Left ventricle myocardium inferior (tissue), 1 donor: ENCODE results near the gene CPT1C. TPM values are rescaled to one million over a fixed set of nuclear protein-coding genes. Genes with fewer than 3 reads are reported as not detected.

Source experiments
- DNase-seq: peaks from one replicate; pipeline ENCODE4 v3.0.0-alpha.2; 2020
- H3K27ac ChIP-seq: fragments of 200-600 bp; replicated peaks from 2 replicates; pipeline ENCODE4 v1.8.0; 2021
- H3K27me3 ChIP-seq: fragments of 200-600 bp; 2 replicates; pipeline ENCODE4 v1.8.0; 2021; ENCODE audit warnings: low read depth
- H3K36me3 ChIP-seq: fragments of 200-600 bp; 2 replicates; pipeline ENCODE4 v1.8.0; 2021
- H3K4me1 ChIP-seq: fragments of 200-600 bp; 2 replicates; pipeline ENCODE4 v1.8.0; 2021
- H3K4me3 ChIP-seq: fragments of 200-600 bp; 2 replicates; pipeline ENCODE4 v1.8.0; 2021; ENCODE audit warnings: mild to moderate bottlenecking, moderate library complexity
- H3K9me3 ChIP-seq: fragments of 200-600 bp; replicated peaks from 2 replicates; pipeline ENCODE4 v1.8.0; 2021
- intact Hi-C: fragments of 100-400 bp; cut with micrococcal nuclease; formaldehyde crosslinking; loops from one replicate; pipeline ENCODE4 v1.11.0; 2022
- total RNA-seq: library from RNA; stranded (reverse); fragmentation: NEBNext Ultra II Directional; extraction: Animal tissue kit (Norgen Biotek cat#: 25700); gene quantifications from one replicate; pipeline ENCODE4 v1.2.1, GENCODE V29; 2021
- TF ChIP-seq, protein P1 (sequence below): fragments of 200-600 bp; IDR thresholded peaks from 2 replicates; pipeline ENCODE4 v1.8.0; 2021; ENCODE audit warnings: antibody characterized with exemption, mild to moderate bottlenecking, borderline replicate concordance
- donor health status: DM: no; HTN: yes; CAD: no; lungs with severe emphysema.

The CPT1C gene
- total RNA-seq, 1 donor from 2014 or later, result 2.5 TPM

DNA sequence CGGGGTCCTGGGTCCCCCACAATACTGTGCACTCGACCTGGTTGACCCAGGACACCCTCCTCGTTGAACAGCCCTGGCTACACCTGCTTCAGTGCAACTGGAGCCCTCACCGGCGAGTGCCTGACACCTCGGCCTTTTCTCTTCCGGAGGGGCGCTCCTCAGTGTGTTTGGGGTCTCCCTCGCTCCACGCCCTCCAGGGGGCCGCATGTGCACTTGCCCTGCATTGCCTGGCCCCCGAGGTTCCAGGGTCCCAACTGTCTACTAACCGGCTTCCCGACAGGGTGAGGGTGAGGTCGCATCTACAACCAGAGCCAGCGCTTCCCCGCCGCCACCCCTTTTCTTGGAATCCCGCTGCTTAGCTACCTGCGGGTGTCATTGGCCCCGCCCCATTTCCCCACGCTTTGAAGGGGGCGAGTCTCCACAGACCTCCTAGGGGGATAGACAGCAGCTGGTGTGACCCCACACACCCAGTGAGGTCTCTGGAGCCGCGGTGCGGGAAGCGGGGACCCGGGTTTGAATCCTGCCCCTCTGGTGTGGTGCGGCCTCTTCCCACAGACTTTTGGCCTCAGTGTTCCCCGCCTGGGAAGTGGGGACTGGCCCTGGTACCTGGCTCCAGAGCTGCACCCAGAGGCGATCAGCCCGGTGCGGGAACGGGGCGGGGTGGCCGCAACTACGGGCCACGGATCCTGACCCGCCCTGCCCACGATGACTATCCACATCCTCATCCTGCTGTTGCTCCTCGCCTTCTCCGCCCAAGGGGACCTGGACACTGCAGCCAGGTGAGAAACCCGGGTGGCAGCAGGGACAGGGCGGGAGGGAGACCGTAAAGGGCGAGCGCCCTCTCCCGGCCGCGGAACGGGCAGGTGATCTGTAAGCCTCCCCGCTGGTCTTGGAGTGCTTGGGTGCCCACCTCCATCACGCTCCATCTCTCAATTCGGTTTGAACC lies 1.5 kb upstream of the CPT1C start, which contains the start of gene ADM5:
TSS of gene ADM5 (plus strand) at position 462 of the 946 bp plus-strand sequence. CDS start at position 706, 244 bp downstream.
- Histone ChIP-seq H3K36me3 (peaks cover 38% of the 10 kb centered on the region), H3K27me3 (peaks cover 11% of the 10 kb centered on the region), H3K9me3 (no peaks in the 10 kb centered on the region), H3K4me3 (peak within 1 kb of the TSS; percentile 67), H3K4me1 (peaks cover 70% of the 10 kb centered on the region), H3K27ac (peak within 1 kb of the TSS; percentile 81)
- intact Hi-C loops, result no loop called here
- TF ChIP-seq, protein P1, sequence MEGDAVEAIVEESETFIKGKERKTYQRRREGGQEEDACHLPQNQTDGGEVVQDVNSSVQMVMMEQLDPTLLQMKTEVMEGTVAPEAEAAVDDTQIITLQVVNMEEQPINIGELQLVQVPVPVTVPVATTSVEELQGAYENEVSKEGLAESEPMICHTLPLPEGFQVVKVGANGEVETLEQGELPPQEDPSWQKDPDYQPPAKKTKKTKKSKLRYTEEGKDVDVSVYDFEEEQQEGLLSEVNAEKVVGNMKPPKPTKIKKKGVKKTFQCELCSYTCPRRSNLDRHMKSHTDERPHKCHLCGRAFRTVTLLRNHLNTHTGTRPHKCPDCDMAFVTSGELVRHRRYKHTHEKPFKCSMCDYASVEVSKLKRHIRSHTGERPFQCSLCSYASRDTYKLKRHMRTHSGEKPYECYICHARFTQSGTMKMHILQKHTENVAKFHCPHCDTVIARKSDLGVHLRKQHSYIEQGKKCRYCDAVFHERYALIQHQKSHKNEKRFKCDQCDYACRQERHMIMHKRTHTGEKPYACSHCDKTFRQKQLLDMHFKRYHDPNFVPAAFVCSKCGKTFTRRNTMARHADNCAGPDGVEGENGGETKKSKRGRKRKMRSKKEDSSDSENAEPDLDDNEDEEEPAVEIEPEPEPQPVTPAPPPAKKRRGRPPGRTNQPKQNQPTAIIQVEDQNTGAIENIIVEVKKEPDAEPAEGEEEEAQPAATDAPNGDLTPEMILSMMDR, result peak; percentile 67
- peak; percentile 50 for DNase-seq

DNA sequence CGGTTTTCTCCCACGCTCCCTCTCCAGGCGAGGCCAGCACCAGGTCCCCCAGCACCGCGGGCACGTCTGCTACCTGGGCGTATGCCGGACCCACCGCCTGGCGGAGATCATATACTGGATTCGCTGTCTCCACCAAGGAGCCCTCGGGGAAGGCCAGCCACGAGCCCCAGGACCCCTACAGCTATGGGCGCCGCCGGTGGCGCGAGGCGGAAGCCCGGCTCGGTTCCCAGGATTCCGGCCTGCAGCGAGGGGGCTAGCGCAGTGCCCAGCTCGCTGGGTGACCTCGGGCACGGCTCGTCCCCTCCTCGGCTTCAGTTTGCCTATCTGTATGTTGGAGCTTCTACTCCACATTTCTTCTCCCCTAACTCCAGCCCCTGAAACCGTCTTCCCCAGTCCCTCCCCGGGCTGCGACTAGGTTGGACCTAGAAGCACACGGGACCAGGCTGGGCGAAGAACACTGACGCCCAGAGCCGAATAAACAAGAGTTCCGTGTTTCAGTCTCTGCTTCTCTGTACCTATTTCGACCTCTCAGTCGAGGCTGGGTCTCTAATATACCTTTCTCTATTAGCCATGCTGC lies 749 bp upstream of the CPT1C start:
- Histone ChIP-seq H3K27me3 (peaks cover 11% of the 10 kb centered on the region), H3K27ac (peak overlapping the region; percentile 81), H3K36me3 (peaks cover 30% of the 10 kb centered on the region), H3K9me3 (no peaks in the 10 kb centered on the region), H3K4me3 (peak overlapping the region; percentile 67), H3K4me1 (peaks cover 62% of the 10 kb centered on the region)
- TF ChIP-seq, protein P1, result peak; percentile 36
- intact Hi-C loops, result no loop called here
- no peak for DNase-seq

DNA sequence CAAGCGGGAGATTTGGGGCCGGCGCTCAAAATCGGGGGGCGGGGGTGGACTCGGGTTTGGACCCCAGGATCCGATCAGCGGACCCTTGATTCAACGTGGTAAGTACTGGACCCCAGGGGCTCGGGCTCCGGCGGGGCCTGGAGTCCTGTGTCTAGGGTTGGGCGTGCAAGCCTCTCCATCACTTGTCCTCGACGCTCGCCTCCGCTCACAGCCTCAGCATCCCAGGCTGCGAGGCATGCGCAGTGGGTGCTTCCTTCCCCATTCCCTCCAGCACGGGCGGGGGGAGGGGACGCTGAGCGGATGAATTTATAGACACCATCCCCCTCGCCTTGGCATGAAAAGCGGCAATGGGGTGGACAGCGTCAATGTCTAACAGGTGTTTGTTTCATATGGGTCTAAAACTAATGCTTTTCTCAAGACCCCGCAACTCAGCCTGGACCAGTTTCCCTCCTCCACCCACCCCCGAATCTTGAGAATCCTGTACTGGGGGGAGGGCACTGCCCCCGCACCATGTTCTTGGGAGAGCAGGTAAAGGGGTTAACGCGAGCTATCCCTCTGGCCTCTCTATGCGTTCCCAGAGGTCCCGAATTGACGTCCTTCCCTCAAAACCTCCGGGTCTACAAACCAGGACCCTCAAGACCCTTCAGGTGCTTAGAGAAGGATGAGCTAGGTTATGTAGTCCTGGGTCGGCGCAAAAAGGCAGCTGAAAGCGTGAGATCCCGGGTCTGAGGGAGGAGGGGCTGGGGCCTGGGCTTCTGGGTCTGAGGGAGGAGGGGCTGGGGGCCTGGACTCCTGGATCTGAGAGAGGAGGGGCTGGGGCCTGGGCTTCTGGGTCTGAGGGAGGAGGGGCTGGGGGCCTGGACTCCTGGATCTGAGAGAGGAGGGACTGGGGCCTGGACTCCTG lies 579 bp downstream of the CPT1C start:
- H3K4me3 ChIP-seq, result peak overlapping the region; percentile 67
- H3K9me3 ChIP-seq, result no peaks in the 10 kb centered on the region
- peaks cover 11% of the 10 kb centered on the region for H3K27me3 ChIP-seq
- TF ChIP-seq, protein P1, result no peak
- H3K4me1 ChIP-seq, result peaks cover 49% of the 10 kb centered on the region
- DNase-seq, result peak; percentile 68
- intact Hi-C loops, result no loop called here
- H3K36me3 ChIP-seq, result peaks cover 17% of the 10 kb centered on the region
- peak overlapping the region; percentile 81 for H3K27ac ChIP-seq

DNA sequence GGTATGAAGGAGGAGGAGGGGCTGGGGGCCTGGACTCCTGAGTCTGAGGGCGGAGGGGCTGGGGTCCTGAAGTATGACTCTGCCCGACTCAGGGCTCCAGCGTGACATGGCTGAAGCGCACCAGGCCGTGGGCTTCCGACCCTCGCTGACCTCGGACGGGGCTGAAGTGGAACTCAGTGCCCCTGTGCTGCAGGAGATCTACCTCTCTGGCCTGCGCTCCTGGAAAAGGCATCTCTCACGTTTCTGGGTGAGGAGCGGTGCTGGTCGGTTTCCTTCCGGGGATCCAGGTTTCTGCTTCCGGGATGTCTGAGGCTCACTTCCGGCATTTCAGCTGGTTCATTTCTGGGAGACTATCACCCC lies 1.2 kb downstream of the CPT1C start:
- Histone ChIP-seq H3K36me3 (peaks cover 12% of the 10 kb centered on the region), H3K4me3 (no peak overlapping the region), H3K27me3 (peaks cover 11% of the 10 kb centered on the region), H3K27ac (no peak overlapping the region), H3K4me1 (peaks cover 45% of the 10 kb centered on the region), H3K9me3 (no peaks in the 10 kb centered on the region)
- DNase-seq, result no peak
- TF ChIP-seq, protein P1, result no peak
- intact Hi-C loops, result no loop called here

DNA sequence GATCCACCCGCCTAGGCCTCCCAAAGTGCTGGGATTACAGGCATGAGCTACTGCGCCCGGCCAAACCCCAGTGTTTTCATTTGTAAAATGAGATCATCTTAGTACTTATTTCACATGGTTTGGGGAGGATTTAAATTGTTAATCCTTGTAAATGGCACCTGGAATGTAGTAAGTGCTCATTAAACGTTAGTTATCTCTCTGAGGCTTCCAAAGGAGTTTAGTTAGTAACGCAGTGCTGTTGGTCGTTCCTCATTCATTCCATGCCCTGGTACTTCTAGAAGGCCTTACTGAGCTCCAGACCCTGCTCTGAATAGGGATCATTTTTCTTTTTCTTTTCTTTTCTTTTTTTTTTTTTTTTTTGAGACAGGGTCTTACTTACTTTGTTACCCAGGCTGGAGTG lies 5.2 kb downstream of the CPT1C start:
- Histone ChIP-seq H3K36me3 (no peaks in the 10 kb centered on the region), H3K4me3 (no peak overlapping the region), H3K27me3 (peaks cover 11% of the 10 kb centered on the region), H3K27ac (no peak overlapping the region), H3K9me3 (no peaks in the 10 kb centered on the region), H3K4me1 (peaks cover 7% of the 10 kb centered on the region)
- TF ChIP-seq, protein P1, result no peak
- DNase-seq, result no peak
- intact Hi-C loops, result no loop called here
